SJCRH30 (cell line): ENCODE results near the gene SIRT2. TPM values are rescaled to one million over a fixed set of nuclear protein-coding genes. Genes with fewer than 3 reads are reported as not detected.
"Not testable (repeated sequence)": the region's sequence is repeated elsewhere in the genome, so short reads cannot be mapped to it uniquely, and the experiment has no call there.

Source experiments
- DNase-seq, 2 experiments: peaks; one replicate each; pipeline ENCODE4 v3.0.0-alpha.2; 2015 to 2020
- H3K27ac ChIP-seq: fragments of 250-450 bp; sonication (Bioruptor Pico); 2 replicates; pipeline ENCODE4 v1.5.1; 2020; ENCODE audit warnings: mild to moderate bottlenecking, moderate library complexity
- H3K27me3 ChIP-seq: fragments of 250-450 bp; sonication (Bioruptor Pico); 2 replicates; pipeline ENCODE4 v1.5.1; 2020; ENCODE audit warnings: mild to moderate bottlenecking, moderate library complexity
- H3K36me3 ChIP-seq: fragments of 250-450 bp; sonication (Bioruptor Pico); 2 replicates; pipeline ENCODE4 v1.5.1; 2020; ENCODE audit warnings: mild to moderate bottlenecking, moderate library complexity
- H3K4me1 ChIP-seq: fragments of 250-450 bp; sonication (Bioruptor Pico); 2 replicates; pipeline ENCODE4 v1.5.1; 2020; ENCODE audit warnings: mild to moderate bottlenecking, moderate library complexity
- H3K4me3 ChIP-seq: fragments of 250-450 bp; sonication (Bioruptor Pico); 2 replicates; pipeline ENCODE4 v1.5.1; 2020; ENCODE audit warnings: mild to moderate bottlenecking, moderate library complexity
- H3K9me3 ChIP-seq: fragments of 250-450 bp; sonication (Bioruptor Pico); replicated peaks from 2 replicates; pipeline ENCODE4 v1.5.1; 2020; ENCODE audit warnings: mild to moderate bottlenecking, moderate library complexity
- total RNA-seq: library from RNA; depleted of rRNA; stranded (reverse); fragments of >200 nt; shearing (Covaris generic); gene quantifications from 2 replicates; pipeline ENCODE4 v1.2.3, GENCODE V29; 2014

SIRT2 gene
- total RNA-seq, 1 experiment from 2014 or later, result 44.6 TPM

DNA sequence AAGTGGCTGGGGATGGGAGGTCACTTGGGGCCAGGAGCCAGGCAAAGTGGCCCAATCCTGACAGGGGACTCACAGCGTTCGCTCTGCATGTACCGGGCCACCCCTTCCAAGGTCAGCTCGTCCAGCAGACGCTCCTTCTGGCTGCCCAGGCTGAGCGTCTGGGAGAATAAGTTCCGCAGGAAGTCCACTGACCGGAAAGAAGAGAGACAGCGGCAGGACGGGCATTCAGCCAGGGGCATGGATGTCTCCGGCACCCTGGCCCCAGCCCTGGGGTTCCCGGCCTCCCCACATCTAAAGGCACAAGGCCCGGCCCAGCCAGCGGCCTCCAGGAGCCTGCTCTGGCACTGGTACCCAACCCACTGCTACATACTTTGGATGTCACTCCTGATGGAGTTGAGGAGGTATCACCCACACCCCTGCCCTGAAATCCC lies 6.1 kb downstream of the SIRT2 start:
- Histone ChIP-seq H3K4me1 (peaks cover 23% of the 10 kb centered on the region), H3K27me3 (no peaks in the 10 kb centered on the region), H3K9me3 (no peaks in the 10 kb centered on the region), H3K4me3 (no peak overlapping the region), H3K36me3 (peaks cover 2% of the 10 kb centered on the region; the same call in 1 of the 2 replicates), H3K27ac (0 out of 2 replicates have a peak overlapping the region, but pooled peaks have one; percentile 1)
- no peak for DNase-seq

DNA sequence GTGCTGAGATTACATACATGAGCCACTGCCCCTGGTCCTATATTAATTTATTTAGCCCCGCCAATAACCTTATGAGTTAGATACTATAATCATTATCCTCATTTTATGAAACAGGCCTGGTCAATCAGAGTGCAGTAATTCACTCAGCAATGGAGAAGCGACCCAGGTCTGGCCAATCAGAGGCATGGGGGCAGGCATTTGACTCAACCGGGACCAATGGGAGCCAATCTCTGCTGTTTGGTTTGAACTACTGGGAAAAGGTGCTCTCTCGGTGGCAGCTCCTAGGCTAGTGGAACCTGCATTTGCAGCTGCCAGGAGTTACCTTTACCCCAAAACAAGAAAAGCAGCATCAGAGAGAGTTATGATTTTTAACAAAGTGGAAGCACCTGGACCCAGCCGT lies 6.6 kb downstream of the SIRT2 start:
- peaks cover 2% of the 10 kb centered on the region; the same call in 1 of the 2 replicates for H3K36me3 ChIP-seq
- H3K4me3 ChIP-seq, result no peak overlapping the region
- no peaks in the 10 kb centered on the region for H3K27me3 ChIP-seq
- peaks cover 20% of the 10 kb centered on the region for H3K4me1 ChIP-seq
- peak in 1 of 2 experiments; percentile 53 for DNase-seq
- peak overlapping the region; percentile 79; the same call in 1 of the 2 replicates for H3K27ac ChIP-seq
- no peaks in the 10 kb centered on the region for H3K9me3 ChIP-seq

DNA sequence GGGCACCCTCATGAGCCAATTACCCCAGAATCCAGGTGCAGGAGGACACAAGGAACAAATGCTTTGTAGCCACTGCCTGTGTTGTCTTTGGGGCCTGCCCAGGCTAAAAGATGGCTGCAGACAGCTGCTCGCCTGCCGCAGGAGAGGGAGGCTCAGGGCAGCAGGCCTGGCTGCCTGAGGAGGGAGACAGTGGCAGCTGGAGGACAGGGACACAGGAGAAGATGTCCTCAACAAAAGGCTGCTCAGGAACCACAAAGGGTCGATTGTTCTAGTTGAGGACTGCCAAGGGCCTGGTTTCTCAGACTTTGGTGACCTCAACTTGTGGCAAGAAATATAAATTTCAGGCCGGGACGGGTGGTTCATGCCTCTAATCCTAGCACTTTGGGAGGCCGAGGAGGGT lies 7.6 kb downstream of the SIRT2 start:
- Histone ChIP-seq H3K9me3 (no peaks in the 10 kb centered on the region), H3K4me3 (no peak overlapping the region), H3K4me1 (peaks cover 24% of the 10 kb centered on the region), H3K36me3 (peaks cover 2% of the 10 kb centered on the region; the same call in 1 of the 2 replicates), H3K27me3 (no peaks in the 10 kb centered on the region), H3K27ac (peak overlapping the region; percentile 79)
- peak; percentile 98 to 99 for DNase-seq

DNA sequence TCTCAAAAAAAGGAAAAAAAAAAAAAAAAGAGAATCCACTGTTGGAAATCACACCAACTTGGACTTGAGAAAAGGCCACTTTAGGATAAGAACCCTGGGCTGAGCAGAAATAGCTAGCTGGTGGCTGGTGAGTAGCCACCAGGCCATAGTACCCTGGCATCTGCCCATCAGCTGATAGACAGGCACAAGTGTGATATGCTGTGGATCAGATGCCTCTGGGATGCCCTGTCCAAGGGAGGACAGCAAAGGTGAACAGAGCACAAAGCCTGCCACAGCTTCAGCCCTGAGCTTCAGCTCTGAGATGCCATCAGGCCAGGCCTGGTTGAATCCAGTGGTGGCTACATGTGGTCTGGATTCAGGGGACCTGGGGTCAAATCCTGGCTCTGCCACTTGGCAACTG lies 8.7 kb downstream of the SIRT2 start:
- Histone ChIP-seq H3K9me3 (no peaks in the 10 kb centered on the region), H3K4me3 (no peak overlapping the region), H3K27ac (peak overlapping the region; percentile 79), H3K4me1 (peaks cover 33% of the 10 kb centered on the region), H3K36me3 (peaks cover 2% of the 10 kb centered on the region; the same call in 1 of the 2 replicates), H3K27me3 (no peaks in the 10 kb centered on the region)
- peak in 1 of 2 experiments; percentile 64 for DNase-seq

DNA sequence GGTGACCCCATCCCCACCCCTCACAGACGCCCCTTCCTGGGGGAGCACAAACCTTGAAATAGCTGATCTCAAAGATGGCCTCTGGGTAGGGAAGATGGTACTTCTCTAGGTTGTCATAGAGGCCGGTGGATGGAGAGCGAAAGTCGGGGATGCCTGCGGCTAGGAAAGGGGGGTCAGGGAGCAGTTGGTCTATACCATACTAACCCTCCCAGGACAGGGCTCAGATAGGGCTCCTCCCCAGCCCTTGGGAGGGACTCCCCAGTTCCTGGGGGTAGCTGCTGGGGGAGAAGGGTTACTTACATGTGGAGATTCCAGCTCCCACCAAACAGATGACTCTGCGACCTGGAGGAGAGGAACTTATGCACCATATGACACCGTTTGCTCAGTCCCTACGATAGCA lies 9.6 kb downstream of the SIRT2 start:
- Histone ChIP-seq H3K4me3 (no peak overlapping the region), H3K4me1 (peaks cover 35% of the 10 kb centered on the region)

DNA sequence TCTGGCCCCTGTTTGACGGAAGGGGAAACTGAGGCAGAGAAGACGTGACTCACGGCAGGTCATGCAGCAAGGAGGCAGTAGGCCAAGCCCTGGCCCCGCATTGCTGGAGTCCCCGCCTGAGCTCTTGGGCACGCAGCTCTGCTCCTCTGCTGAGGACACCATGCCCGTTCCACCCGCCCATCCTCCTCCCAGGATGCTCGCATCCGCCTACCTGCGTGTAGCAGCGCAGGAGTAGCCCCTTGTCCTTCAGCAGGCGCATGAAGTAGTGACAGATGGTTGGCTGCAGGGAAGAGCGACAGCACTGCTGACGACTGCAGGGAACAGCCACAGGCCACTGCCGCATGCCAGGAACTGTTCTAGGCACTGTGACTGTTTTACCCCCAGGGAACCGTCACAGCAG lies 10.5 kb downstream of the SIRT2 start:
- Histone ChIP-seq H3K9me3 (no peaks in the 10 kb centered on the region), H3K4me1 (peaks cover 35% of the 10 kb centered on the region), H3K4me3 (no peak overlapping the region), H3K27me3 (no peaks in the 10 kb centered on the region), H3K36me3 (peaks cover 2% of the 10 kb centered on the region; the same call in 1 of the 2 replicates), H3K27ac (no peak overlapping the region)
- no peak for DNase-seq

More for the DNA sequence above, 9.6 kb downstream of the SIRT2 start:
- H3K36me3 ChIP-seq, result peaks cover 2% of the 10 kb centered on the region; the same call in 1 of the 2 replicates
- no peak for DNase-seq
- no peaks in the 10 kb centered on the region for H3K27me3 ChIP-seq
- no peak overlapping the region for H3K27ac ChIP-seq
- no peaks in the 10 kb centered on the region for H3K9me3 ChIP-seq

DNA sequence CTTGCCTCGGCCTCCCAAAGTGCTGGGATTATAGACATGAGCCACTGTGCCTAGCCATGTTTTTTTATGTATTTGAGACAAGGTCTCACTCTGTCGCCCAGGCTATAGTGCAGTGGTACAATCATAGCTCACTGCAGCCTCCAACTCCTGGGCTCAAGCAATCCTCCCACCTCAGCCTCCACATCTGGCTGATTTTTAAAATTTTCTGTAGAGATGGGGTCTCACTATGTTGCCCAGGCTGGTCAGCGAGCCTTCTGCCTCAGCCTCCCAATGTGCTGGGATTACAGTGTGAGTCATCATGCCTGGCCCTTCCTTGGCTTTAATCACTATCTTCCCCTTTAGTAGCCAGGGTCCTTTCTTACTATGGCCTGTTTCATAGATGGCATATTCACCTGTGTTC lies 14.7 kb downstream of the SIRT2 start:
- not testable (repeated sequence) for DNase-seq, H3K36me3 ChIP-seq, H3K27ac ChIP-seq, H3K9me3 ChIP-seq, H3K4me3 ChIP-seq, H3K27me3 ChIP-seq
- H3K4me1 ChIP-seq, result peaks cover 31% of the 10 kb centered on the region

DNA sequence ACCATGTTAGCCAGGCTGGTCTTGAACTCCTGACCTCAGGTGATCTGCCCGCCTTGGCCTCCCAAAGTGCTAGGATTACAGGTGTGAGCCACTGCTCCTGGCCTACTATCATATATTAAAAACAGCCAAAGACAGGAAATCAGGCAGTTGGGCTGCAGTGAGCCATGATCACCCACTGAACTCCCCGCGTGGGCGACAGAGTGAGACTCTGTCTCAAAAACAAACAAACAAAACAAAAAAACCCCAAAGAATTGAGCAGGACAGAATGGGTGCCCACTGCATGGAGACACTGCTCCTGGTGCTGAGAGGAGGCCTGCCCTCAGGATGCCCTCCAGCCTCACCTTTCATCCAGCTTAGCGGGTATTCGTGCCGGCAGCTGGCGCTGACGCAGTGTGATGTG lies 16.1 kb downstream of the SIRT2 start:
- Histone ChIP-seq H3K36me3 (no peaks in the 10 kb centered on the region), H3K4me1 (peaks cover 43% of the 10 kb centered on the region), H3K27me3 (no peaks in the 10 kb centered on the region), H3K27ac (peak overlapping the region; percentile 46), H3K9me3 (no peaks in the 10 kb centered on the region), H3K4me3 (no peak overlapping the region)
- no peak for DNase-seq

DNA sequence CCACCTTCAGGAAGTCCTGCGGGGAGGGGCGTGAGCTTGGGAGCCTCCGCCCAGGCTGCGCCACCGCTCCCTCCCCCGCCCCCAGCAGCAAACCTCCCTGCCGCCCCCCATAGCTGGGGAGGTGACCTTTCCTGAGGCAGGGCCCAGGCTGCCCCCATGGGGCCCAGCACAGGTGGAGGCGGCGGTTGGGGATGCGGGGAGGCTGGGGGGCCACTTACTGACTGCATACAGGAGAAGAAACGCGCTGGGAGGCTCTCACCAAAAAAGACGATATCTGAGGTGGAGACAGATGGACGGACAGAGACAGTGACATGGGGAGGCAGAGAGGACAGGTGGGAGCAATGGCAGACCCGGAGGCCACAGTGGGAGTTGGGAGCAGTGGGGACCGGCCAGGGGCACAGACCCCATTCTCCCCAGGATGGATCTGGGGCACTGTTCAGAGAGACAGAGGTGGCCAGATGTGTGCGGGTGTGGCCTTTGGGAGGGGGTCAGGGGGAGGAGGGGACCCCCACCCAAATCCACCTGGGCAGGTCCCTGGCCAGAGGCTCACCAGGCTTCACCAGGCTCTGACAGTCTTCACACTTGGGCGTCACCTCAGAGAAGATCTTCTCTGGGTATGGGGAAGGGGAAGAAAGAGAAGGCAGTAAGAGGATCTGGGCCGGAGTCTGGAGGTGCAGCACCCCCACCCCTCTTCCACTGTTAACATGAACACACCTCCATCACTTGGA lies 18.4 kb downstream of the SIRT2 start:
- Histone ChIP-seq H3K4me3 (no peak overlapping the region), H3K9me3 (no peaks in the 10 kb centered on the region), H3K27me3 (no peaks in the 10 kb centered on the region), H3K36me3 (no peaks in the 10 kb centered on the region), H3K4me1 (peaks cover 54% of the 10 kb centered on the region), H3K27ac (no peak overlapping the region)
- no peak for DNase-seq

DNA sequence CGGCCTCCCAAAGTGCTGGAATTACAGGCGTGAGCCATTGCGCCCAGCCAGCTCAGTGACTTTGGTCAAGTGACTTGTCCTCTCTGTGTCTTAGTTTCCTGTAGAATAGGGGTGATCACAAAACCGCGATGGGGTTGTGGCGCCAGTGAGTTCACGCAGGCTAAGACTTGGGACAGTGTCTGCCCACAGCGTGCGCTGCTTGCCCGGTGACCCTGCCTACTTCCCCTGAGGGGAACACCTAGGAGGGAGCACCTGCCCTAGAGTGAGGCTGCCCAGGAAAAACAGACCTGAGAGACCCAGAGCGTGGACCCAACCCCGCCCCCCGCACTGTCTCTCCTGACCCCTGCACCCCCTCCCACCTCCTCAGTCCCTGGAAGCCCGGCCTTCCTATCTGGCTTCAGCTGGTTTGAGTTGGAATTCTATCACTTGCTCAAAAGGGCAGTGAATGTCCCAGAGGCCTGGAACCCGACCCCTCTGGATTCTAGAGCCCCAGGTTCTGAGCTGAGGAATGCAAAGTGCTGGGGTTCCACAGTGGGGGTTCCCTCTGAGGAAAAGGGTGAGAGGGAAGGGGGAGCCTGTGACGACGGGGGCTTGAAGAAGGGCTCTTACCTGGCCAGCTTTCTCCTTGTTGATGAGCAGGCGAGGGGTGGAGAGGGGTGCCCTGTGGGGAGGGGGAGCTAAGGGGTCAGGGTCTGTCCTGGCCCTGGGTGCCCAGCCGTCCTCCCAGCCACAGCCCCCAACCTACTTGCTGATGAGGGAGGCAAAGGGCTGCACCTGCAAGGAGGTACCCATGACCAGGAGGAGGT lies 19.1 kb downstream of the SIRT2 start:
- DNase-seq, result no peak
- Histone ChIP-seq H3K27me3 (no peaks in the 10 kb centered on the region), H3K36me3 (no peaks in the 10 kb centered on the region), H3K4me1 (peaks cover 58% of the 10 kb centered on the region), H3K4me3 (no peak overlapping the region), H3K9me3 (no peaks in the 10 kb centered on the region), H3K27ac (no peak overlapping the region)

DNA sequence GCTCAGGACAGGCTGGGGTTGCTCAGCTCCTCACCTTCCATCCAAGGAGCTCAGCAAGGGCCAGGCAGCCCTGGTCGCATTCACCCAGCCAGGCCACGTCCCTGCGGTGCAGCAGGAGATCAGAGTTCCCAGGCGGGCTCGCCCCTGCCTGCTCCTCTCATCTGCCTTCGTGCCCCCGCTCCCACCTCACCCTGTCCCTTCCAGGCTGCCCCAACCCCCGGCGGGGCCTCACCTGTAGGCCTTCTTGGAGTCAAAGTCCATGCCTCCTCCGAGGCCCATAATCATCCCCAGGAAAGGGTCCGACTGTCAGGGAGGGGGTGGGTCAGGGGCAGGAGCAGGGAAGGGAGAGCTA lies 20.0 kb downstream of the SIRT2 start:
- Histone ChIP-seq H3K9me3 (no peaks in the 10 kb centered on the region), H3K4me1 (peaks cover 60% of the 10 kb centered on the region)

DNA sequence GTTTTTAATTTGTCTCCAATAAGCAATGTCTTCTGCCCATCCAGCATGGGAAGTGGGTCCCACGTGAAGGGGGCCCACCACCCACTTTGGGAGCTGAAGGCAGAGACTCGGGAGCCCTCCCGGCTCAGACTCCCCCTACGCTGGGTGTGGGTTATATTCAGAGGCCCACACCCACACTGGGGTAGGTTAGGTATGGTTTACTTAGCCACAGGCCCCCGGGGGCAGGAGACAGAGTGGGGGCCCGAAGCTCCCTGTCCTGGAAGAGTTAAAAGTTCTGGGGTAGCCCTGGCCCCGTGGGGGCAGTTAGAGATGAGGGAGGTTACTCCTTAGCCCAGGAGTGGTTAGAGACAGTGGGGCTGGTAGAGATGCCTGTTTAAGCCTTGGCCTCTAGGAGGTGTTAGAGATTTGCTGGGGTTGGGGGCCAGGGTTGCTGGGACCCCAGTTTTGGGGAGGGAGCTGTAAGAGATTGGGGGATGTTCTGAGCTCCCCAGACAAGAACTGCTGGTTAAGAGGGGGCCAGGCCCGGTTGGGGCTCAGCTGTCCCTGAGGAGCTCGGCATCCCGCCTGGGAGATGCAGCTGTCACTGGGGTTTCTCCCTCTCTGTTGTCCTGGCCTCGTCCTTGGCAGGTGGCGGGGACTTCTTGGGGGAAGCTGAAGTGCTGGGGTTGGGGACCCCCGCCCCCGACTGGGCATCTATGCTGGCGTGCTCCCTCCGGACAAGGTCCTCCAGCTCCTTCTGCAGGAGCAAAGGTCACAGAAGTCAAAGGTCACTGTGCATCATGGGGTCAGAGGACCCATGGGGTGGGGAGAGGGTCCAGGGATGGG lies 20.6 kb downstream of the SIRT2 start:
- Histone ChIP-seq H3K36me3 (no peaks in the 10 kb centered on the region), H3K27ac (peak overlapping the region; percentile 71), H3K27me3 (no peaks in the 10 kb centered on the region), H3K4me3 (no peak overlapping the region), H3K9me3 (no peaks in the 10 kb centered on the region), H3K4me1 (peaks cover 60% of the 10 kb centered on the region)
- DNase-seq, result peak; percentile 76 to 83

More for the DNA sequence above, 20.0 kb downstream of the SIRT2 start:
- no peak for DNase-seq
- Histone ChIP-seq H3K27me3 (no peaks in the 10 kb centered on the region), H3K27ac (peak overlapping the region; percentile 71), H3K4me3 (no peak overlapping the region), H3K36me3 (no peaks in the 10 kb centered on the region)

DNA sequence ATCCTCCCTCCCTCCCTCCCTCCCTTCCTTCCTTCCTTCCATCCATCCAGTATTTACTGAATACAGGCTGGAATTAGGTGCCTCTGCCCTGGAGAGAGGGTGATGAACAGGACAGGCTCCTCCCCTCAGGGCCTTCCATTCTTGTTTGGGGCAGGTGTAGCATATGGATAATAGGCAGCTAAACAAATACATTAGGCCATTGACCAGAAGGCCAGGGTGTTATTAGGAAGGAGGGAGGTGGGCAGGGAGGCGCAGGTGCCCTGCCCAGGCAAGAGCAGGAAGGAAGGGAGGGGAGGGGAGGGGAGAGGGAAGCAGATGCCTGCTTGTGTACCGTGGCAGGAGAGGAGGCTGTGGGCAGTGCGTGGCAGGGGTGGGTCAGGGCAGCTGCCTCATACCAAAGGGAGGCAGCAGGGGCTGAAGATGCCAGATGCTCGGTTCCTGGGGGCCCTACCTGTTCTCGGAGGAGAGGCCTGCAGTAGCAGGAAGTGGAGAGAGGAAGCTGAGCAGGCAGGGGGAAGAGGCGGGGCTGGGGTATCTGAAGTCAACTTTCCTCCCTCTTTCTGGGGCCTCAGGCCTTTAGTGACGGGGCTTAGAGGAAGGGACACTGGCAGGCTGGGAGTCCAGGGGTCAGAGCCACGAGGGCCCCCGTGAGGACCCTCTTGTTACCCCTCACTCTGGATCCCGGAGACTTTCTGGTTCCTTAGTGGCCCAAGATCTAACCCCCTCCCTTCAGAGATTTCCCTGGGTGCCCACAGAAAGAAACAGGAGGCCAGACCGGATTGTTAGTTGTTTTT lies 21.4 kb downstream of the SIRT2 start, which contains the start of gene RINL:
Gene RINL, minus strand, starts transcription at position 495 of the 794 bp plus-strand sequence. CDS start 1,533 bp downstream, outside the sequence.
- peak within 1 kb of the TSS; percentile 71 for H3K27ac ChIP-seq
- H3K27me3 ChIP-seq, result no peaks in the 10 kb centered on the region
- H3K36me3 ChIP-seq, result no peaks in the 10 kb centered on the region
- DNase-seq, result no peak
- H3K4me3 ChIP-seq, result no peak within 1 kb of the TSS
- no peaks in the 10 kb centered on the region for H3K9me3 ChIP-seq
- peaks cover 53% of the 10 kb centered on the region for H3K4me1 ChIP-seq
